Panc1 (cell line): Measurements from ENCODE around the gene RENBP. TPM values are rescaled to one million over a fixed set of nuclear protein-coding genes. Genes with fewer than 3 reads are reported as not detected.

Experiments used
- ATAC-seq: fragments of 200-7000 bp; cut with Tn5 transposase; 2 replicates; pipeline ENCODE4 v1.9.1; 2020; ENCODE audit warnings: mild to moderate bottlenecking, moderate library complexity
- BruUV-seq: library from RNA; stranded (reverse); fragments of 400-500 nt; replicated peaks from 2 replicates; lab custom pipeline; 2021; lab: Mats Ljungman, UMichigan
- CTCF ChIA-PET: fragments of 300-600 bp; sonication (Branson Sonifier 250); formaldehyde crosslinking; loops from one replicate; lab custom pipeline; 2022; ENCODE audit warnings: antibody characterized with exemption; lab: Charles Lee
- POLR2A ChIA-PET: fragments of 300-600 bp; sonication (Branson Sonifier 250); formaldehyde crosslinking; loops from one replicate; lab custom pipeline; 2022; ENCODE audit warnings: antibody characterized with exemption; lab: Charles Lee
- DNase-seq: peaks from one replicate; pipeline ENCODE4 v3.0.0-alpha.2; 2010; ENCODE audit warnings: low read depth, low spot score
- H3K27ac ChIP-seq: 2 replicates; pipeline ENCODE4 v1.5.1; 2011; ENCODE audit warnings: mild to moderate bottlenecking, low read length, inconsistent platforms
- H3K27me3 ChIP-seq: fragments of 200-500 bp; sonication (Bioruptor generic); 2 replicates; pipeline ENCODE4 v1.6.0; 2014; ENCODE audit warnings: low read length, inconsistent platforms; ENCODE audit not compliant: control insufficient read depth, insufficient read depth
- H3K36me3 ChIP-seq: fragments of 200-500 bp; sonication (Bioruptor generic); 2 replicates; pipeline ENCODE4 v1.5.1; 2014; ENCODE audit warnings: inconsistent platforms, mild to moderate bottlenecking, low read length, moderate library complexity; ENCODE audit not compliant: control insufficient read depth, insufficient read depth
- H3K4me1 ChIP-seq: 2 replicates; pipeline ENCODE4 v1.5.1; 2011; ENCODE audit warnings: inconsistent platforms, mild to moderate bottlenecking, low read length, moderate library complexity; ENCODE audit not compliant: control insufficient read depth, insufficient read depth
- H3K4me3 ChIP-seq, 2 experiments: 2 replicates each; pipeline ENCODE4 v1.5.1; 2011 to 2012; ENCODE audit warnings: low read depth in 2 of 2, low read length in 2 of 2, mild to moderate bottlenecking in 2 of 2, inconsistent platforms in 1 of 2, moderate library complexity in 1 of 2
- H3K9me3 ChIP-seq: fragments of 200-500 bp; sonication (Bioruptor generic); 2 replicates; pipeline ENCODE4 v1.5.1; 2014; ENCODE audit warnings: low read depth, mild to moderate bottlenecking, inconsistent platforms, low read length, moderate library complexity; ENCODE audit not compliant: control insufficient read depth, insufficient read depth
- CTCF ChIP-seq: fragments of 450-650 bp; IDR thresholded peaks from 2 replicates; pipeline ENCODE4 v1.5.1; 2017; ENCODE audit warnings: mild to moderate bottlenecking
- POLR2AphosphoS5 ChIP-seq: IDR thresholded peaks from 2 replicates; pipeline ENCODE4 v1.6.1; 2012; ENCODE audit warnings: mild to moderate bottlenecking, low read depth, low read length, moderate library complexity
- REST ChIP-seq, 2 experiments: IDR thresholded peaks; 2 replicates each; pipeline ENCODE4 v1.6.1; 2011 to 2012; ENCODE audit warnings: low read depth in 2 of 2, control low read depth in 1 of 2, low read length in 1 of 2, mild to moderate bottlenecking in 1 of 2, moderate library complexity in 1 of 2; ENCODE audit not compliant: insufficient read depth in 1 of 2
- SIN3A ChIP-seq: IDR thresholded peaks from 2 replicates; pipeline ENCODE4 v1.6.1; 2012; ENCODE audit warnings: low read depth, mild to moderate bottlenecking, low read length, moderate library complexity, borderline replicate concordance; ENCODE audit not compliant: insufficient read depth
- TCF7L2 ChIP-seq: IDR thresholded peaks from 2 replicates; pipeline ENCODE4 v1.6.1; 2011; ENCODE audit warnings: mild to moderate bottlenecking, low read depth, low read length, inconsistent platforms
- in situ Hi-C: cut with HindIII; loops from 2 replicates; pipeline ENCODE4 v1.10.0; 2016; ENCODE audit warnings: low sequenced_read_pairs, low pct_unique_long_range_greater_than_20kb
- intact Hi-C: fragments of 100-400 bp; cut with micrococcal nuclease; formaldehyde crosslinking; loops from one replicate; pipeline ENCODE4 v1.10.0; 2022; ENCODE audit not compliant: unreplicated experiment
- total RNA-seq: library from RNA; stranded (reverse); gene quantifications from one replicate; pipeline ENCODE4 v1.2.1, GENCODE V29; 2021; ENCODE audit not compliant: unreplicated experiment

RENBP gene
- total RNA-seq, 1 experiment from 2014 or later, result 0.62 TPM

- in situ Hi-C loops, result no loop called here
- BruUV-seq, result no TSS peak
- peaks cover 27% of the 10 kb centered on the region for H3K4me1 ChIP-seq
- POLR2A ChIA-PET, result interaction anchor here (1.0 kb wide), 1 partner anchor 32 kb away, joined by 3 read pairs; no protein-coding TSS in a partner anchor
- CTCF ChIA-PET, result interaction anchor here (1.3 kb wide), 1 partner anchor 20 kb away, joined by 3 read pairs; no protein-coding TSS in a partner anchor
- no peak overlapping the region for H3K4me3 ChIP-seq
- H3K27ac ChIP-seq, result peak overlapping the region; percentile 90; the same call in 1 of the 2 replicates
- no peaks in the 10 kb centered on the region for H3K27me3 ChIP-seq
- TF ChIP-seq REST (IDR thresholded peaks at IDR 0.05; ENCODE audit: insufficient read depth in 1 of 2, low read depth in 2 of 2, low read length in 1 of 2) (no peak), TCF7L2 (no peak), CTCF (no peak), SIN3A (no peak), POLR2AphosphoS5 (no peak)
- H3K9me3 ChIP-seq, result no peaks in the 10 kb centered on the region
- intact Hi-C loops, result no loop called here
- DNase-seq (no peak), ATAC-seq (no peak)
- H3K36me3 ChIP-seq, result peaks cover 7% of the 10 kb centered on the region; the same call in 1 of the 2 replicates
Observed at GRCh38 chrX:153966841-153967535, 22.5 kb upstream of the RENBP start.

GRCh38 chrX:153966283-153966688, 21.8 kb upstream of the RENBP start:
- Histone ChIP-seq H3K4me3 (no peak overlapping the region), H3K36me3 (peaks cover 10% of the 10 kb centered on the region), H3K27ac (peak overlapping the region; percentile 48; the same call in 1 of the 2 replicates), H3K9me3 (no peaks in the 10 kb centered on the region), H3K27me3 (no peaks in the 10 kb centered on the region), H3K4me1 (peaks cover 27% of the 10 kb centered on the region)
- intact Hi-C loops, result no loop called here
- no TSS peak for BruUV-seq
- DNase-seq (no peak), ATAC-seq (no peak)
- TF ChIP-seq SIN3A (no peak), CTCF (no peak), POLR2AphosphoS5 (no peak), REST (IDR thresholded peaks at IDR 0.05; ENCODE audit: insufficient read depth in 1 of 2, low read depth in 2 of 2, low read length in 1 of 2) (no peak), TCF7L2 (no peak)
- POLR2A ChIA-PET, result interaction anchor here (1.0 kb wide), 1 partner anchor 31 kb away, joined by 3 read pairs; no protein-coding TSS in a partner anchor
- CTCF ChIA-PET, result interaction anchor here (1.3 kb wide), 1 partner anchor 19 kb away, joined by 3 read pairs; no protein-coding TSS in a partner anchor
- in situ Hi-C loops, result no loop called here
